ENCODE data around the gene EEF1A1. TPM values are rescaled to one million over a fixed set of nuclear protein-coding genes. Genes with fewer than 3 reads are reported as not detected.

Gene EEF1A1
- total RNA-seq, 1 donor from 2014 or later = 15,287 TPM

DNA sequence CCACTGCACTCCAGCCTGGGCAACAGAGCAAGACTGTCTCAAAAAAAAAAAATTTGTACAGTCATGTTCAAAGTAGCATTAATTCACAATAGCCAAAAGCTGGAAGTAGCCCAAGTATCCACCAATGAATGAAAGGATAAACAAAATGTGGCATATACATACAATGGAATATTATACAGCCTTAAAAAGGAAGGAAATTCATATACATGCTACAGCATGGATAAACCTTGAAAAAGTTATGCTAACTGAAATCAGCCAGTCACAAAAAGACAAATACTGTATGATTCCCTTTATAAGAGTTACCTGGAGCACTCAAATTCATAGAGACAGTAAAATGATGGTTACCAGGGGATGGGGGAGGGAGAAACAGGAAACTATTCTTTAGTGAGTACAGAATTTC, 15.7 kb downstream of the EEF1A1 start:
- DNase-seq = no peak

DNA sequence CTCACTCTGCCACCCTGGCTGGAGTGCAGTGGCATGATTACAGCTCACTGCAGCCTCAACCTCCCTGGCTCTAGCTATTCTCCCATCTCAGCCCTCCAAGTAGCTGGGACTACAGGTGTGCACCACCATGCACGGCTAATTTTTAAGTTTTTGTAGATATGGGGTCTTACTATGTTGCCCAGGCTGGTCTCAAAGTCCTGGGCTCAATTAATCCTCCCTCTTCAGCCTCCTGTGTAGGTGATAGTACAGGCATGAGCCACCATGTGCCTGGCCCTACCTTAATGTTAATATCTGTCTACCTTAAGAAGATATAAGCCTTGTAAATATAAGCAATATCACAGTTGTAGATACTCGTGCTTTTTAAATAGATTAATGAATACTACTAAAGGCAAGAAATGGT, 16.7 kb downstream of the EEF1A1 start:
- DNase-seq = no peak

DNA sequence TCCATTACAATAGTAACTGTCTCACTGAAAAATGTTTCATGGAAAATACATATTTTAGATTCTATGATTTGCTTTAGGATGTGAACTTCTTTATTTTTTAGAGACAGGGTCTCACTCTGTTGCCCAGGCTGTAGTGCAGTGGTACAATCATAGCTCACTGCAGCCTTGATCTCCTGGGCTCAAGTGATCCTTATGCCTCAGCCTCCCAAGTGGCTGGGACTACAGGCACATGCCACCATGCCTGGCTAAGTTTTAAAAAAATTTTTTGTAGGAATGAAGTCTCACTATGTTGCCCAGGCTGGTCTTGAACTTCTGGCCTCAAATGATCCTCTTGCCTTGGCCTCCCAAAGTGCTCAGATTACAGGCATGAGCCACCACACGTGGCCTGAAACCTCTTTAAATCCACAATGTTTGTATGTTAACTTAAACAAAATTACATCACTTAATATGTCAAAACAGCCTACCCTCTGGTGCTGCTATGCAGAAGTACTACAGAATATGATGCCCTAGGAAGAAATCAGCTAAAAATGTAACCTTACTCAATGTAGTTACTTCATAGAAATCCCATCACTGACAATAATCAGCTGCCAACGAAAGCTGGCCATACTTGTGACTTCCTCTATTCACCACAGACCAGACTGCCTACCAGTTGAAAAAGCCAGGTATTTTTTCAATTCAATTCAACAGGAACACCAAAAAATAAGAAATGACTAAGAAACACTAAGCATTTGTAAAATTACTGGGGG, 17.6 kb downstream of the EEF1A1 start:
- DNase-seq = no peak

GRCh38 chr6:73497915-73498314, 22.9 kb downstream of the EEF1A1 start:
- DNase-seq = no peak

- DNase-seq = no peak
These were observed 29.5 kb downstream of the EEF1A1 start for GRCh38 chr6:73491377-73491776.

- DNase-seq = no peak
These were observed 33.4 kb downstream of the EEF1A1 start for GRCh38 chr6:73487473-73487872.

- no peak for DNase-seq
These were observed 36.4 kb downstream of the EEF1A1 start for GRCh38 chr6:73484438-73484837.

- DNase-seq = no peak
These were observed 38.9 kb downstream of the EEF1A1 start for GRCh38 chr6:73481969-73482368.

DNA sequence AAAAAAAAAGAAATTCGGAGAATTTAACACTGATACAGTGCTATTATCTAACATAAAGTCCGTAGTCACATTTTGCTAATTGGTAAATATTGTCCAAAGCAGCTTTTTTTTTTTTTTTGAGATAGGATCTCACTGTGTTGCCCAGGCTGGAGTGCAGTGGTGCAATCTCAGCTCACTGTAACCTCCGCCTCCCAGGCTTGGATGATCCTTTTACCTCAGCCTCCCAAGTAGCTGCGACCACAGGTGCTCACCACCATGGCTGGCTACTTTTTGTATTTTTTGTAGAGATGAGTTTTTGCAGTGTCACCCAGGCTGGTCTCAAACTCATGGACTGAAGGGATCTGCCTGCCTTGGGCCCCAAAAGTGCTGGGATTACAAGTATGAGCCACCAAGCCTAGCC, 43.4 kb downstream of the EEF1A1 start:
- DNase-seq = no peak

DNA sequence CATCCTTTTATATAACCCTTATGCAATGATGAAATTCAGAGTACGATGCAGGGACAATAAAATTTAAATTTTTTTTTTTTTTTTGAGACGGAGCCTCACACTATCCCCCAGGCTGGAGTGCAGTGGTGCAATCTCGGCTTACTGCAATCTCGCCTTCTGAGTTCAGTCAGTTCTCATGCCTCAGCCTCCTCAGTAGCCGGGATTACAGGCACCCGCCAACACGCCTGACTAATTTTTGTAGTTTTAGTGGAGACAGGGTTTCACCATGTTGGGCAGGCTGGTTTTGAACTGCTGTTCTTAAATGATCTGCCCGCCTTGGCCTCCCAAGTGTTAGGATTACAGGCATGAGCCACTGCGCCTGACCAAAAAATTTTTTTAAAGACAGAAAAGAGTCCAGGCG, 44.1 kb downstream of the EEF1A1 start:
- no peak for DNase-seq

DNA sequence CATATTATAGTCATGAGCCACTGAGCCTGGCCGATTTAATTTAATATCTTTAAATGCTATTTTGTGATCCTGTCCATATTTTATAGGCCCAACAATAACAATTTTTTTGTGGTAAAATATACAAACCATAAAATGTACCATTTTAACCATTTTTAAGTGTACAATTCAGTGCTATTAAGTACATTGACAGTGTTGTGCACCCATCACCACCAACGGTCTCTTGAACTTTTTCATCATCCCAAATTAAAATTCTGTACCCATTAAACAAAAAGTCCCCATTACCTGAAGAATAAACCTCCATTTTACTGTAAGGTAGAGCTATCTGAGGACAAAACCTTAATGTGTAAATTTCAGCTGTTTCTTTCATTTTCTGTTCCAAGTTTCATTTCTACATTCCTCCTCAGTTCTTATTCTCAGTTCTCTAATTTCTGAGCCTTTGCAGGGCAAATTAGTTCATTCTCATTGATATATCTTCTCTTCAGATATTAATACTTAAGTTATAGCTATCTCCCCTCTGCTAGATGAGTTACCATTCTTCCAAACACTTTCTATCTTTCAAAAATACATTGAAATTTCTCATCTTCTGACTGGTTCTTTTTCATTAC, 49.0 kb downstream of the EEF1A1 start:
- no peak for DNase-seq

Small RNA genes within 50 kb of the gene (small RNA-seq; reads per million reads assigned to genes)
- gene AL603910.2 (not detected), gene RN7SL827P (not detected)

Other genes with a start within 250 kb of the EEF1A1 start
- not detected for gene DPPA5, start 166.8 kb downstream of the EEF1A1 start, total RNA-seq
- gene KHDC3L, start 158.4 kb downstream of the EEF1A1 start, total RNA-seq = not detected
- gene OOEP, start 151.1 kb downstream of the EEF1A1 start, total RNA-seq = not detected
- gene DDX43, start 126.2 kb downstream of the EEF1A1 start, total RNA-seq = 0.31 TPM
- gene CGAS, start 68.7 kb downstream of the EEF1A1 start, total RNA-seq = 1.2 TPM
- gene MTO1, start 59.3 kb downstream of the EEF1A1 start, total RNA-seq = 17.3 TPM
- 27.9 TPM for gene SLC17A5, start 133.0 kb upstream of the EEF1A1 start, total RNA-seq
- 1.6 TPM for gene CD109, start 175.2 kb upstream of the EEF1A1 start, total RNA-seq

Data from occipital lobe (tissue), 3 donors.